GM18909 (cell line): ENCODE results near the gene KYAT1.
"Not testable (repeated sequence)": the region's sequence is repeated elsewhere in the genome, so short reads cannot be mapped to it uniquely, and the experiment has no call there.

Experiments
- ATAC-seq: cut with Tn5 transposase; IDR thresholded peaks from one replicate; pipeline ENCODE4 v1.9.1; 2021; ENCODE audit warnings: mild to moderate bottlenecking; ENCODE audit not compliant: unreplicated experiment, poor library complexity

KYAT1 gene

GRCh38 chr9:128821584-128822406 lies 60.0 kb downstream of the KYAT1 start:
- ATAC-seq = no peak

- no peak for ATAC-seq
These were observed 60.8 kb downstream of the KYAT1 start for GRCh38 chr9:128820665-128821583.

- ATAC-seq = no peak
These were observed 61.8 kb downstream of the KYAT1 start for GRCh38 chr9:128819716-128820664.

GRCh38 chr9:128818839-128819715 lies 62.7 kb downstream of the KYAT1 start:
- ATAC-seq = peak; percentile 31

DNA sequence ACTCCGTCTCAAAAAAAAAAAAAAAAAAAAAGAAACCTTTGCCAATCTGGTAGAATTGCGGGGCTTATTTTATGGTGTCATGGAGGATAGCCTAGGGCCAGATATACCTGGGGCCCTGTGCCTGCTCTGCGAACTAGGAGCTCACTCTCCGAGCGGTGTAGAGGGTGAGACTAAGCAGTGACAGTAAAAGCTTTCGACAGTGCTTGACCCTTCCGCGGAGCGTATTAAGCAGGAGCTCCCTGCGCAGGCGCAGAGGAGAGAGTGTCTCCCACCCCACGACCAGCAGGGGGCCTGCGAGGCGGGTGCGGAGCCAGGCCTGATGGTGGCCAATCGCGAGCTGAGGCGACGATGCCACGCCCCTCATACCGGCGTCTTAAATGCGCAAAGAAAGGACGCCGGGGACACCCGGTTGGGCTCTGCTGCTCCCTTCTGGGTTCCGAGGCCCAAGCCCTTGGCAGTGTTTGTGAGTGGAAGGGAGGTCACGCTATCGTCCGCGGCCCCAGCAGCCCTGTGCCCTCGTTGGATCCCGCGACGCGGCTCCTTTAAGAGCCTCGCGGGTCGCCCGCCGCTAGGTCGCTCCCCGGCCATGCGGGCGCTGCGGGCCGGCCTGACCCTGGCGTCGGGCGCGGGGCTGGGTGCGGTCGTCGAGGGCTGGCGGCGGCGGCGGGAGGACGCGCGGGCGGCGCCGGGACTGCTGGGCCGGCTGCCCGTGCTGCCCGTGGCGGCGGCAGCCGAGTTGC lies 63.5 kb downstream of the KYAT1 start, which contains the start of gene ENDOG:
Gene ENDOG (plus strand): TSS at position 402 of the 740 bp plus-strand sequence. CDS start 185 bp downstream, at position 587.
- peak; percentile 89 for ATAC-seq

GRCh38 chr9:128810873-128811272 lies 70.9 kb downstream of the KYAT1 start:
- ATAC-seq = no peak

GRCh38 chr9:128809831-128810230 lies 71.9 kb downstream of the KYAT1 start:
- no peak for ATAC-seq

DNA sequence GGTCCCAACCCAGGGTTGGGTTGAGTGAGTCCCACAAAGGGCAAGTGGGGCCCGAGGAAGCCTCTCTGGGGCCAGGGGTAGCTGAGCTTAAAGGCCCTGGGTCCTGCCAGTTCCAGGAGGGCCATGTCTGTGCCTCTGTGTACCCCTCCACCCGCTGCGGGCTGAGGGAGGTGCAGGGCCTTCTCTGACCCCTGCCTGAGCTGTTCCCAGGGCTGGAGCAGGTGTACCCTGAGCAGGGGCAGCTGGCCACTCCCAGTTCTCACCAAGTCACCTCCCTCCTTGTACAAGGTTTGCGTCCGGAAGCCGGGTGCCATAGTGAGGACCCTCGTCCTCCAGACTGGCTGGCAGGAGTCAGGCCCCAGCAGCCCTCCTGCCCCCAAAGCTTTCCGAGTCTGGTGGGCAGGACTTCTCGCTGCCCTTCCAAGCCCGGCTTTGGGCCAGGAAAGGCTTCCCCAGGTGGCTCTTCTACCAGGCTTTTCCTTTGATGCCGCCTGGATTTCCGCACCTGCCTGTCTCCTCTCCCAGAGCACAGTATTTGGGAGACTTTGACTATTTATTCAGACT lies 72.6 kb downstream of the KYAT1 start:
- ATAC-seq = no peak

GRCh38 chr9:128808543-128808942 lies 73.2 kb downstream of the KYAT1 start:
- no peak for ATAC-seq

GRCh38 chr9:128807827-128808226 lies 73.9 kb downstream of the KYAT1 start:
- ATAC-seq = no peak

DNA sequence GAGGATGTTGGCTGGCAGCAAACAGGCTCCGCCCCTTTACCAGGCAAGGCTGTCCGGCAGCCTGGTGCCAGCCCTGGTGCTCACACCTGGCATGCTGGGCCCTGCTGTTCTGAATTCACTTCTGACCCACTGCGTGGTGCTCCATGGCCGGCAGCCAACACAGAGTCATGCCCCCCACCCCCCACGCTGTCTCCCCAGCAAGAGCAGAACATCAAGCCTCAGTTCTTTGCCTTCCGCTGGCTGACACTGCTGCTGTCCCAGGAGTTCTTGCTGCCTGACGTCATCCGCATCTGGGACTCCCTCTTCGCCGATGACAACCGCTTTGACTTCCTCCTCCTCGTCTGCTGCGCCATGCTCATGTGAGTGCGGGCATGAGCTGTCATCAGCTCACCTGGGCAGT lies 76.1 kb downstream of the KYAT1 start:
- ATAC-seq = no peak

DNA sequence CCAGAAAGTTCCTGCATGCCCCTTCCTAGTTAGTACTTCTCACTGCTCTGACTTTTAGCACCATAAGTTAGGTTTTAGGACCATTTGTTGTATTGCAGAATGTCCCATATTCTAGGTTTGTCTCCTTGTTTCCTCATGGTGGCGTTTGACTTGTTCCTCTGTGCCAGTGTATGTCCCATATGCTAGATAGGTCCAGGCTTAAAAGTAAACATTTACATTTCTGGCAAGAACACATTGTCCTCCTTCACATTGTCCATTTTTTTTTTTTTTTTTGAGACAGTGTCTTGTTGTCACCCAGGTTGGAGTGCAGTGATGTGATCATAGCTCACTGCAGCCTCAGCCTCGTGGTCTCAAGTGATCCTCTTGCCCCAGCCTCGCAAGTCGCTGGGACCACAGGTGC lies 79.3 kb downstream of the KYAT1 start:
- no peak for ATAC-seq

- ATAC-seq = no peak
These were observed 81.7 kb downstream of the KYAT1 start for GRCh38 chr9:128800061-128800460.

DNA sequence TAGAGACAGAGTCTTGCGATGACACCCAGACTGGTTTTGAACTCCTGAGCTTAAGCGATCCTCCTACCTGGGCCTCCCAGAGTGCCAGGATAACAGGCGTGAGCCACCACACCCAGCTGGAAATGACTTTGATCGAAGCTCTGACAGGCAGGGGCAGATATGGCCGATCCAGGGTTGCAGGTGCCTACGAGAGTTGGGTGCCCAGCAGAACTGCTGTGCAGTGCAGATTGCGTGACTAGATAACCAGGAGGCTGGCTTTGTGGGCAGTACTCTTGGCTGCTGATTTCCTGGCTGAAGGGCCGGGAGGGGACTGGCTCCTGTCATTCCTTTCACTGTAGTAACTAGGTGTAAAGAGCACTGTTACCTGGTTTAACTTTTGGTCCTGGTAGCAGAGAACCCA lies 82.9 kb downstream of the KYAT1 start:
- no peak for ATAC-seq

DNA sequence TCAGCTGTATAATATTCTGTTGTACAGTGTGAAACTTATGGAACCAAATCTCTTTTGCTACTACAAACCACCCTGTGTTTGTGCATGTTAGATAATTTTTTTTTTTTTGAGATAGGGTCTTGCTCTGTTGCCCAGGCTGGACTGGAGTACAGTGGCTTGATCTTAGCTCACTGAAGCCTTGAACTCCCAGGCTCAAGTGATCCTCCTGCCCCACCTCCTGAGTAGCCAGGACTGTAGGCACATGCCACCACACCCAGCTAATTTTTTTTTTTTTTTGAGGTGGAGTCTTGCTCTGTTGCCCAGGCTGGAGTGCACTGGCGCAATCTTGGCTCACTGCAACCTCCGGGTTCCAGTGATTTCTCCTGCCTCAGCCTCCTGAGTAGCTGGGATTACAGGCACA lies 86.8 kb downstream of the KYAT1 start:
- ATAC-seq = not testable (repeated sequence)

DNA sequence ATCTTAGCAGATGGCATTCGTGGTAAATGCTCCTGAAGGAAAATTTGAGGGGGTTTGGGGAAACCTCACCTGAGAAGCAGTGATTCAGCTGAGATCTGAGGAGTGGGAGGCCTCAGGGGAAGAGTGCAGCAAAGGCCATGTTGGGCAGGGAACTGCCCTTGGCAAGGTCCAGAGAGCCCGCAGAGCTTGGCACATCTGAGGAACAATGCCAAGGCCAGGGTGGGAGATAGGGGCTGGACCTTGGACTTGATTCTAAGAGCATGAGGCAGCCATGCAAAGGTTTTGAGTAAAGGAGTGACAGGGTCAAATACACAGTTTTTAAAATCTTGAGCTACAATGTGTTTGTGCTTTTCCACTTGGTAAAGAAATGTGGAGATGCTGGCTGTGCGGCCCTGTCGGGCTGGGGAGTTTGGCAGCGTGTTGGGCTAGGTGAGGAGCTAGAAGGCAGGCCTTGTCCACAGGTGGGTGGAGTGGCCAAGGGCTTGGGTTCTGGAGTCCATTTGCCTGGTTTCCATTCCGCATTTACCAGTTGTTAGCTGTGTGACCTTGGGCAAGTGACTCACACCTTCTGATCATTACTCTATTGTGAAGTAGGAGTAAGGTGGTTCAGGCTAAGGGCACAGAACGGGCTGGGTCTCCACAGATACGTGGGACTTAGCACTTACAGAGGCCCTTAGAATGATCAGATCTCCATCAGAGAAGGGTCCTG lies 88.6 kb downstream of the KYAT1 start:
- no peak for ATAC-seq

- ATAC-seq = no peak
These were observed 89.6 kb downstream of the KYAT1 start for GRCh38 chr9:128792134-128792533.

- no peak for ATAC-seq
These were observed 91.2 kb downstream of the KYAT1 start for GRCh38 chr9:128790536-128790935.
